HCT116 (cell line): ENCODE measurements around the gene MYL5. TPM values are rescaled to one million over a fixed set of nuclear protein-coding genes. Genes with fewer than 3 reads are reported as not detected.

Experiments used
- ATAC-seq: fragments of 200-7000 bp; cut with Tn5 transposase; 2 replicates; pipeline ENCODE4 v1.9.1; 2020; ENCODE audit warnings: mild to moderate bottlenecking, moderate library complexity
- BruUV-seq: library from RNA; stranded (reverse); fragments of 400-500 nt; replicated peaks from 2 replicates; lab custom pipeline; 2021; lab: Mats Ljungman, UMichigan
- CTCF ChIA-PET: fragments of 300-600 bp; sonication (Branson Sonifier 250); formaldehyde crosslinking; loops from one replicate; lab custom pipeline; 2021; ENCODE audit warnings: antibody characterized with exemption; lab: Charles Lee
- POLR2A ChIA-PET: fragments of 300-600, 350-600 bp; sonication (Branson Sonifier 250); formaldehyde crosslinking; loops from one replicate; lab custom pipeline; 2021; ENCODE audit warnings: antibody characterized with exemption; lab: Charles Lee
- RAD21 ChIA-PET, 2 experiments: fragments of 300-600 bp; sonication (Branson Sonifier 250); formaldehyde crosslinking; loops; one replicate each; lab custom pipeline; 2023; ENCODE audit warnings: low total read pairs in 2 of 2; ENCODE audit not compliant: uncharacterized antibody in 2 of 2, unreplicated experiment in 2 of 2, low non-redundant PET in 1 of 2; lab: Charles Lee
- DNase-seq: peaks from one replicate; pipeline ENCODE4 v3.0.0-alpha.2; 2010; ENCODE audit warnings: low read depth, low spot score
- H2AFZ ChIP-seq: fragments of 200-600 bp; shearing (Covaris generic), sonication (generic); 2 replicates; pipeline ENCODE4 v1.6.1; 2017; ENCODE audit warnings: low read depth, mixed run types, mixed read lengths, antibody characterized with exemption, low read length; ENCODE audit not compliant: poor library complexity, severe bottlenecking
- H3K27ac ChIP-seq: 2 replicates; pipeline ENCODE4 v1.5.1; 2012; ENCODE audit warnings: low read depth, low read length
- H3K27me3 ChIP-seq: fragments of 200-600 bp; sonication (generic); 2 replicates; pipeline ENCODE4 v1.6.1; 2016; ENCODE audit warnings: mixed run types, low read length, mixed read lengths; ENCODE audit not compliant: insufficient read depth
- H3K36me3 ChIP-seq, 2 experiments: fragments of 200-500 bp in 1 of 2; fragments of 200-600 bp in 1 of 2; sonication (Bioruptor generic) in 1 of 2; sonication (generic) in 1 of 2; 2 replicates each; pipeline versions ENCODE4 v1.5.1 to v1.6.1; 2014 to 2016; ENCODE audit warnings: low read length in 2 of 2, inconsistent platforms in 1 of 2, mixed read lengths in 1 of 2, mixed run types in 1 of 2; ENCODE audit not compliant: insufficient read depth in 2 of 2, control insufficient read depth in 1 of 2
- H3K4me1 ChIP-seq, 2 experiments: fragments of 200-600 bp in 1 of 2; sonication (generic) in 1 of 2; 2 replicates each; pipeline versions ENCODE4 v1.5.1 to v1.6.1; 2012 to 2017; ENCODE audit warnings: low read length in 2 of 2, inconsistent platforms in 1 of 2, mild to moderate bottlenecking in 1 of 2, mixed read lengths in 1 of 2, mixed run types in 1 of 2, moderate library complexity in 1 of 2; ENCODE audit not compliant: insufficient read depth in 2 of 2, control insufficient read depth in 1 of 2
- H3K4me2 ChIP-seq: fragments of 200-600 bp; sonication (generic); 2 replicates; pipeline ENCODE4 v1.6.1; 2017; ENCODE audit warnings: mixed run types, low read length, mixed read lengths
- H3K4me3 ChIP-seq, 2 experiments: fragments of 200-600 bp in 1 of 2; sonication (generic) in 1 of 2; replicated peaks in 1 of 2; 2 replicates each; pipeline ENCODE4 v1.5.1; 2011 to 2016; ENCODE audit warnings: low read length in 2 of 2, control low read depth in 1 of 2, low read depth in 1 of 2, mild to moderate bottlenecking in 1 of 2, mixed read lengths in 1 of 2, mixed run types in 1 of 2
- H3K79me2 ChIP-seq: fragments of 200-600 bp; sonication (generic); 2 replicates; pipeline ENCODE4 v1.6.1; 2017; ENCODE audit warnings: mild to moderate bottlenecking, mixed run types, low read length, moderate library complexity, mixed read lengths; ENCODE audit not compliant: insufficient read depth
- H3K9ac ChIP-seq: fragments of 200-600 bp; sonication (generic); 2 replicates; pipeline ENCODE4 v1.6.1; 2016; ENCODE audit warnings: low read length, mixed read lengths
- H3K9me2 ChIP-seq: fragments of 200-600 bp; sonication (generic), shearing (Covaris generic); 2 replicates; pipeline ENCODE4 v1.6.1; 2017; ENCODE audit warnings: mixed run types, mild to moderate bottlenecking, moderate library complexity; ENCODE audit not compliant: insufficient read depth
- H3K9me3 ChIP-seq, 2 experiments: fragments of 200-500 bp in 1 of 2; fragments of 200-600 bp in 1 of 2; sonication (Bioruptor generic) in 1 of 2; sonication (generic) in 1 of 2; 2 replicates each; pipeline ENCODE4 v1.6.1; 2014 to 2017; ENCODE audit warnings: low read length in 2 of 2, mixed read lengths in 2 of 2, inconsistent platforms in 1 of 2, low read depth in 1 of 2, mild to moderate bottlenecking in 1 of 2, mixed run types in 1 of 2, moderate library complexity in 1 of 2; ENCODE audit not compliant: control insufficient read depth in 1 of 2, insufficient read depth in 1 of 2
- H4K20me1 ChIP-seq: fragments of 200-600 bp; sonication (generic), shearing (Covaris generic); 2 replicates; pipeline ENCODE4 v1.6.1; 2017; ENCODE audit warnings: mixed run types, mild to moderate bottlenecking, moderate library complexity; ENCODE audit not compliant: insufficient read depth
- ATF3 ChIP-seq: IDR thresholded peaks from 2 replicates; pipeline ENCODE4 v1.6.1; 2012
- CEBPB ChIP-seq: IDR thresholded peaks from 2 replicates; pipeline ENCODE4 v1.6.1; 2012; ENCODE audit warnings: low read depth
- CTCF ChIP-seq, 3 experiments: fragments of 200-600 bp in 1 of 3; sonication (generic) in 1 of 3; IDR thresholded peaks in 2 of 3; conservative IDR thresholded peaks in 1 of 3; 2 replicates each; pipeline ENCODE4 v1.5.1; 2012 to 2017; ENCODE audit warnings: low read depth in 2 of 3, low read length in 2 of 3, antibody characterized with exemption in 1 of 3, borderline replicate concordance in 1 of 3, control low read depth in 1 of 3, mild to moderate bottlenecking in 1 of 3, mixed read lengths in 1 of 3, mixed run types in 1 of 3, moderate library complexity in 1 of 3; ENCODE audit not compliant: insufficient read depth in 1 of 3
- EGR1 ChIP-seq: IDR thresholded peaks from 2 replicates; pipeline ENCODE4 v1.6.1; 2012; ENCODE audit warnings: low read depth
- ELF1 ChIP-seq: IDR thresholded peaks from 2 replicates; pipeline ENCODE4 v1.6.1; 2012; ENCODE audit warnings: low read depth, borderline replicate concordance
- EZH2phosphoT487 ChIP-seq: fragments of 200-600 bp; IDR thresholded peaks from 2 replicates; pipeline ENCODE4 v1.6.1; 2018; ENCODE audit warnings: antibody characterized with exemption, borderline replicate concordance
- FOSL1 ChIP-seq: IDR thresholded peaks from 2 replicates; pipeline ENCODE4 v1.6.1; 2012; ENCODE audit warnings: low read depth
- JUND ChIP-seq: IDR thresholded peaks from 2 replicates; pipeline ENCODE4 v1.6.1; 2012
- POLR2A ChIP-seq: IDR thresholded peaks from 2 replicates; pipeline ENCODE4 v1.7.0; 2011; ENCODE audit warnings: borderline replicate concordance; ENCODE audit not compliant: insufficient read depth, insufficient read length; ENCODE audit errors: extremely low read depth
- POLR2AphosphoS5 ChIP-seq: IDR thresholded peaks from 2 replicates; pipeline ENCODE4 v1.6.1; 2011; ENCODE audit warnings: mild to moderate bottlenecking, low read depth, low read length, moderate library complexity
- RAD21 ChIP-seq: IDR thresholded peaks from 2 replicates; pipeline ENCODE4 v1.6.1; 2012; ENCODE audit warnings: low read depth, mild to moderate bottlenecking
- REST ChIP-seq: IDR thresholded peaks from 2 replicates; pipeline ENCODE4 v1.6.1; 2012; ENCODE audit warnings: low read depth
- SIN3A ChIP-seq: IDR thresholded peaks from 2 replicates; pipeline ENCODE4 v1.6.1; 2012; ENCODE audit warnings: low read depth
- SP1 ChIP-seq: IDR thresholded peaks from 2 replicates; pipeline ENCODE4 v1.6.1; 2012; ENCODE audit warnings: low read depth
- SRF ChIP-seq: IDR thresholded peaks from 2 replicates; pipeline ENCODE4 v1.6.1; 2012; ENCODE audit warnings: low read depth
- TCF7L2 ChIP-seq: IDR thresholded peaks from 2 replicates; pipeline ENCODE4 v1.7.0; 2011; ENCODE audit warnings: borderline replicate concordance, inconsistent platforms; ENCODE audit not compliant: insufficient read depth, insufficient read length; ENCODE audit errors: extremely low read depth
- ZBTB33 ChIP-seq: IDR thresholded peaks from 2 replicates; pipeline ENCODE4 v1.6.1; 2011; ENCODE audit warnings: mild to moderate bottlenecking, low read length, moderate library complexity; ENCODE audit not compliant: insufficient replicate concordance; ENCODE audit errors: extremely low read depth
- ZFX ChIP-seq: fragments of 450-650 bp; IDR thresholded peaks from 2 replicates; pipeline ENCODE4 v1.6.1; 2017
- ZNF274 ChIP-seq: fragments of 200-500 bp; sonication (Bioruptor generic); IDR thresholded peaks from 2 replicates; pipeline ENCODE4 v1.6.1; 2014; ENCODE audit warnings: mild to moderate bottlenecking, low read depth, low read length, inconsistent platforms
- intact Hi-C: fragments of 100-400 bp; cut with micrococcal nuclease; formaldehyde crosslinking; loops from 2 replicates; pipeline ENCODE4 v1.10.0; 2022
- total RNA-seq: library from RNA; stranded (reverse); gene quantifications from one replicate; pipeline ENCODE4 v1.2.1, GENCODE V29; 2021; ENCODE audit not compliant: unreplicated experiment

Gene MYL5
- total RNA-seq, 1 experiment from 2014 or later: 14.0 TPM

- Histone ChIP-seq H3K27me3 (no peaks in the 10 kb centered on the region), H3K79me2 (no peaks in the 10 kb centered on the region), H3K4me3 (no peak overlapping the region), H3K4me2 (no peak overlapping the region), H3K9me2 (no peaks in the 10 kb centered on the region), H3K4me1 (no peaks in the 10 kb centered on the region), H4K20me1 (no peaks in the 10 kb centered on the region), H3K9ac (no peak overlapping the region), H3K27ac (no peak overlapping the region), H3K36me3 (no peaks in the 10 kb centered on the region), H3K9me3 (no peaks in the 10 kb centered on the region), H2AFZ (no peak overlapping the region)
- intact Hi-C loops: no loop called here
- ChIA-PET CTCF (no interaction called here), RAD21 (no interaction called here), POLR2A (no interaction called here)
- no peak for ATAC-seq
- TF ChIP-seq ELF1: no peak
- no peak for TF ChIP-seq REST
- no peak for TF ChIP-seq SP1
- TF ChIP-seq POLR2AphosphoS5: no peak
- no peak for TF ChIP-seq SIN3A
- TF ChIP-seq EGR1: no peak
- no peak for TF ChIP-seq JUND
- TF ChIP-seq RAD21: no peak
- no peak for TF ChIP-seq TCF7L2
- no peak for TF ChIP-seq POLR2A
- TF ChIP-seq ZFX: no peak
- TF ChIP-seq CEBPB: no peak
- TF ChIP-seq ATF3: no peak
- no peak for TF ChIP-seq ZNF274
- TF ChIP-seq FOSL1: no peak
- TF ChIP-seq SRF: no peak
- TF ChIP-seq EZH2phosphoT487: no peak
- no peak for TF ChIP-seq CTCF (IDR thresholded peaks at IDR 0.05 in 2 of 3, conservative IDR thresholded peaks at IDR 0.05 in 1 of 3; ENCODE audit: borderline replicate concordance in 1 of 3, insufficient read depth in 1 of 3, low read depth in 2 of 3, low read length in 2 of 3)
- TF ChIP-seq ZBTB33: no peak
- no TSS peak for BruUV-seq
- no peak for DNase-seq
Measured at GRCh38 chr4:660401-660800, 13.9 kb upstream of the MYL5 start.
